Adipocyte (in vitro differentiated cells): ENCODE results near the gene CMIP.

Experiments used
- DNase-seq: peaks from one replicate; pipeline ENCODE4 v3.0.0-alpha.2; 2015; ENCODE audit warnings: low read depth
- H3K27me3 ChIP-seq: replicated peaks from 2 replicates; pipeline ENCODE4 v1.7.0; 2013; ENCODE audit warnings: mild to moderate bottlenecking, low read length, moderate library complexity; ENCODE audit not compliant: control insufficient read depth, insufficient read depth
- H3K36me3 ChIP-seq: 2 replicates; pipeline ENCODE4 v1.7.0; 2013; ENCODE audit warnings: low read length, mild to moderate bottlenecking, moderate library complexity; ENCODE audit not compliant: control insufficient read depth, insufficient read depth, severe bottlenecking
- H3K4me1 ChIP-seq: 2 replicates; pipeline ENCODE4 v1.7.0; 2013; ENCODE audit warnings: mild to moderate bottlenecking, low read length, moderate library complexity; ENCODE audit not compliant: control insufficient read depth, insufficient read depth
- H3K4me3 ChIP-seq: 2 replicates; pipeline ENCODE4 v1.7.0; 2013; ENCODE audit warnings: mild to moderate bottlenecking, low read length, moderate library complexity
- H3K9ac ChIP-seq: 2 replicates; pipeline ENCODE4 v1.7.0; 2013; ENCODE audit warnings: mild to moderate bottlenecking, low read length, moderate library complexity
- H3K9me3 ChIP-seq: 2 replicates; pipeline ENCODE4 v1.7.0; 2013; ENCODE audit warnings: mild to moderate bottlenecking, low read length, moderate library complexity; ENCODE audit not compliant: control insufficient read depth

CMIP gene

GRCh38 chr16:81634380-81635062, 189.9 kb downstream of the CMIP start:
- Histone ChIP-seq H3K9ac (no peak overlapping the region), H3K4me3 (no peak overlapping the region), H3K4me1 (peaks cover 8% of the 10 kb centered on the region), H3K27me3 (no peaks in the 10 kb centered on the region), H3K9me3 (no peaks in the 10 kb centered on the region), H3K36me3 (no peaks in the 10 kb centered on the region)
- no peak for DNase-seq

- DNase-seq = no peak
- no peak overlapping the region for H3K9ac ChIP-seq
- no peaks in the 10 kb centered on the region for H3K36me3 ChIP-seq
- H3K4me3 ChIP-seq = no peak overlapping the region
- H3K9me3 ChIP-seq = no peaks in the 10 kb centered on the region
- no peaks in the 10 kb centered on the region for H3K27me3 ChIP-seq
- peaks cover 8% of the 10 kb centered on the region for H3K4me1 ChIP-seq
These were observed 190.7 kb downstream of the CMIP start for GRCh38 chr16:81635063-81635937.

GRCh38 chr16:81636298-81636993, 191.8 kb downstream of the CMIP start:
- no peak overlapping the region for H3K4me3 ChIP-seq
- no peaks in the 10 kb centered on the region for H3K9me3 ChIP-seq
- no peak overlapping the region for H3K9ac ChIP-seq
- no peak for DNase-seq
- peaks cover under 1% of the 10 kb centered on the region for H3K4me1 ChIP-seq
- no peaks in the 10 kb centered on the region for H3K27me3 ChIP-seq
- no peaks in the 10 kb centered on the region for H3K36me3 ChIP-seq

- Histone ChIP-seq H3K4me1 (no peaks in the 10 kb centered on the region), H3K9me3 (no peaks in the 10 kb centered on the region), H3K27me3 (no peaks in the 10 kb centered on the region), H3K36me3 (peaks cover 5% of the 10 kb centered on the region), H3K9ac (no peak overlapping the region), H3K4me3 (no peak overlapping the region)
- no peak for DNase-seq
These were observed 193.0 kb downstream of the CMIP start for GRCh38 chr16:81637336-81638235.

- Histone ChIP-seq H3K27me3 (no peaks in the 10 kb centered on the region), H3K9ac (no peak overlapping the region), H3K36me3 (peaks cover 5% of the 10 kb centered on the region), H3K9me3 (no peaks in the 10 kb centered on the region), H3K4me1 (no peaks in the 10 kb centered on the region), H3K4me3 (no peak overlapping the region)
- DNase-seq = no peak
These were observed 193.8 kb downstream of the CMIP start for GRCh38 chr16:81638286-81638945.

GRCh38 chr16:81639348-81639747, 194.7 kb downstream of the CMIP start:
- no peak overlapping the region for H3K4me3 ChIP-seq
- H3K9me3 ChIP-seq = no peaks in the 10 kb centered on the region
- no peaks in the 10 kb centered on the region for H3K27me3 ChIP-seq
- H3K9ac ChIP-seq = no peak overlapping the region
- no peak for DNase-seq
- H3K4me1 ChIP-seq = no peaks in the 10 kb centered on the region
- H3K36me3 ChIP-seq = peaks cover 5% of the 10 kb centered on the region

- H3K4me1 ChIP-seq = no peaks in the 10 kb centered on the region
- H3K36me3 ChIP-seq = peaks cover 5% of the 10 kb centered on the region
- no peak overlapping the region for H3K9ac ChIP-seq
- H3K27me3 ChIP-seq = no peaks in the 10 kb centered on the region
- no peaks in the 10 kb centered on the region for H3K9me3 ChIP-seq
- H3K4me3 ChIP-seq = no peak overlapping the region
- DNase-seq = no peak
These were observed 195.5 kb downstream of the CMIP start for GRCh38 chr16:81639931-81640680.

- Histone ChIP-seq H3K27me3 (no peaks in the 10 kb centered on the region), H3K4me1 (peaks cover 4% of the 10 kb centered on the region), H3K4me3 (no peak overlapping the region), H3K9me3 (no peaks in the 10 kb centered on the region), H3K9ac (no peak overlapping the region), H3K36me3 (peaks cover 5% of the 10 kb centered on the region)
- no peak for DNase-seq
These were observed 196.1 kb downstream of the CMIP start for GRCh38 chr16:81640681-81641070.

- H3K4me3 ChIP-seq = no peak overlapping the region
- H3K36me3 ChIP-seq = peaks cover 5% of the 10 kb centered on the region
- no peaks in the 10 kb centered on the region for H3K9me3 ChIP-seq
- H3K27me3 ChIP-seq = no peaks in the 10 kb centered on the region
- H3K9ac ChIP-seq = no peak overlapping the region
- DNase-seq = no peak
- peaks cover 4% of the 10 kb centered on the region for H3K4me1 ChIP-seq
These were observed 196.9 kb downstream of the CMIP start for GRCh38 chr16:81641395-81642106.
